ENCODE measurements around the gene KCNQ2. TPM values are rescaled to one million over a fixed set of nuclear protein-coding genes. Genes with fewer than 3 reads are reported as not detected.

Gene KCNQ2
- total and polyA plus RNA-seq, 12 donors: 0.69 to 81.6 (median 10.3) TPM; not detected in 3

- no peaks in the 10 kb centered on the region for H3K9me3 ChIP-seq (replicated peaks in 1 of 3)
- no peak overlapping the region for H3K27ac ChIP-seq
- no peak overlapping the region for H3K4me3 ChIP-seq
- 78 to 93% (median 85%) methylated on average over 5 to 11 of the region's 11 CpGs for WGBS, 4 donors
- H3K4me1 ChIP-seq (replicated peaks in 1 of 2): no peaks in the 10 kb centered on the region
- DNase-seq: no peak
- H3K27me3 ChIP-seq: peaks cover 16% of the 10 kb centered on the region
- TF ChIP-seq, protein P1, sequence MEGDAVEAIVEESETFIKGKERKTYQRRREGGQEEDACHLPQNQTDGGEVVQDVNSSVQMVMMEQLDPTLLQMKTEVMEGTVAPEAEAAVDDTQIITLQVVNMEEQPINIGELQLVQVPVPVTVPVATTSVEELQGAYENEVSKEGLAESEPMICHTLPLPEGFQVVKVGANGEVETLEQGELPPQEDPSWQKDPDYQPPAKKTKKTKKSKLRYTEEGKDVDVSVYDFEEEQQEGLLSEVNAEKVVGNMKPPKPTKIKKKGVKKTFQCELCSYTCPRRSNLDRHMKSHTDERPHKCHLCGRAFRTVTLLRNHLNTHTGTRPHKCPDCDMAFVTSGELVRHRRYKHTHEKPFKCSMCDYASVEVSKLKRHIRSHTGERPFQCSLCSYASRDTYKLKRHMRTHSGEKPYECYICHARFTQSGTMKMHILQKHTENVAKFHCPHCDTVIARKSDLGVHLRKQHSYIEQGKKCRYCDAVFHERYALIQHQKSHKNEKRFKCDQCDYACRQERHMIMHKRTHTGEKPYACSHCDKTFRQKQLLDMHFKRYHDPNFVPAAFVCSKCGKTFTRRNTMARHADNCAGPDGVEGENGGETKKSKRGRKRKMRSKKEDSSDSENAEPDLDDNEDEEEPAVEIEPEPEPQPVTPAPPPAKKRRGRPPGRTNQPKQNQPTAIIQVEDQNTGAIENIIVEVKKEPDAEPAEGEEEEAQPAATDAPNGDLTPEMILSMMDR (IDR thresholded peaks at IDR 0.05): no peak
- intact Hi-C loops (cut with DNase I): no loop called here
- no peaks in the 10 kb centered on the region for H3K36me3 ChIP-seq (replicated peaks in 1 of 2)
Observed at GRCh38 chr20:63379296-63379695, 93.2 kb downstream of the KCNQ2 start.

GRCh38 chr20:63378626-63379025 is 93.8 kb downstream of the KCNQ2 start:
- no peak for TF ChIP-seq POLR2A (IDR thresholded peaks at IDR 0.05)
- TF ChIP-seq, protein P1 (IDR thresholded peaks at IDR 0.05): no peak
- H3K36me3 ChIP-seq (replicated peaks in 1 of 2): no peaks in the 10 kb centered on the region
- no peak overlapping the region for H3K27ac ChIP-seq
- WGBS, 4 donors: 60 to 76% (median 72%) methylated on average over 8 to 12 of the region's 12 CpGs
- intact Hi-C loops (cut with DNase I): no loop called here
- no peak overlapping the region for H3K4me3 ChIP-seq
- H3K4me1 ChIP-seq (replicated peaks in 1 of 2): no peaks in the 10 kb centered on the region
- no peak for DNase-seq
- no peaks in the 10 kb centered on the region for H3K9me3 ChIP-seq (replicated peaks in 1 of 3)
- peaks cover 20% of the 10 kb centered on the region for H3K27me3 ChIP-seq

DNA sequence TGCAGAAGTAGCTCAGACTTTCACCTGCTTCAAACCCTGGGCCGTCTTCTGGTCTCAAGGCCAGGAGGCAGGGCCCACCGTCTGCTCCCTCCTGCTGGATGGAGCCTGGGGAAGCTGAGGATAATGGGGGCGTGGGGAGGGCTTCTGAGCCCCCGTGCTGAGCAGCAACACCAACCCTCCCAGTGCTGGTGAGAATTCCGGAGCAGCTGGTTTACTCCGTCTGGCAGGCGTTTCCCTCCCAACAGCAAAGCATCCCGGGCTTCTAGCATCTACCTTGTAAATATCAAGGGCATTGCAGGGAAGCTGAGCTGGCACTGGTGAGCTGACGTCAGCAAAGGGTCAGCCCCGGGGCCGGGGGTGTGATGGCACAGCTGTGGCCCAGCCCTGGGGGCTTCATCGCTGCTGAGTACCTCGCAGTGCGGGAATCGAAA is 94.5 kb downstream of the KCNQ2 start:
- TF ChIP-seq, protein P1 (IDR thresholded peaks at IDR 0.05): no peak
- TF ChIP-seq POLR2A (IDR thresholded peaks at IDR 0.05): no peak
- intact Hi-C loops (cut with DNase I): no loop called here
- Histone ChIP-seq H3K9me3 (replicated peaks in 1 of 3) (no peaks in the 10 kb centered on the region), H3K4me1 (replicated peaks in 1 of 2) (no peaks in the 10 kb centered on the region), H3K36me3 (replicated peaks in 1 of 2) (no peaks in the 10 kb centered on the region), H3K27me3 (peaks cover 19% of the 10 kb centered on the region), H3K4me3 (no peak overlapping the region), H3K27ac (no peak overlapping the region)
- DNase-seq: no peak
- 33 to 47% (median 37%) methylated on average over 11 to 15 of the region's 15 CpGs for WGBS, 4 donors

DNA sequence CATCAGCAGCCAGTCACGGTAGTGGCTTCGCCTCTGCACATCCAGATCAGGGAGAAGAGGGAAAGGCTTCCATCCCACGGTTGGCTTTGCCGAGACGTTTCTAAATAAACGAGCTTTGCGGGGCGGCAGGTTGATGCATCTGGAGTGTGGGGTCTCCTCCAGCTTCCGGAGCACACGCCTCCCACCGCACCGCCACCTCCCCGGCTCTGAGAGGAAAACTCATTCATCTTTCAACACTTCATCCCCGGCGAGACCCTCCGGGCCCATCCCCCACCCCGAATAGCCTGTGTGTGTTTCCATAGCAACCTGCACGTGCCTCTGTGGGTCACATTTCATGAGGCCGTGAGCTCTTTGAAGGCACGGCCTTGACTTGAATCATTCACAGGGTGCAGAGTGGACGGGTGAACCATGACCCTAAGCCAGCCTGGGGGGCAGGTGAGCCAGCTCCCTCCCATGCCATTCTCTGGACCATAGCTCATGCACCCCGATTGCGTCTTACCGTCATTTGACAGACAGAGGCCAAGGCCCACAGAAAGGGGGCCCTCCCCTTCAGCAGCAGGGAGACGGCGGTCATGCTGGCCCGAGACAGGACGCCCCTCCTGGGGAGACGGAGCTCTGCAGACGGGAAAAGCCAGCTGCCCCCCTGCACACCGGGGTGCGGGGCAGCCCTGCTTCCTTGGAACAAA is 95.1 kb downstream of the KCNQ2 start:
- no peak overlapping the region for H3K4me3 ChIP-seq
- DNase-seq: no peak
- H3K36me3 ChIP-seq (replicated peaks in 1 of 2): no peaks in the 10 kb centered on the region
- no peaks in the 10 kb centered on the region for H3K9me3 ChIP-seq (replicated peaks in 1 of 3)
- peaks cover 19% of the 10 kb centered on the region for H3K27me3 ChIP-seq
- TF ChIP-seq, protein P1 (IDR thresholded peaks at IDR 0.05): no peak
- no peak for TF ChIP-seq POLR2A (IDR thresholded peaks at IDR 0.05)
- 11 to 38% (median 22%) methylated on average over 20 to 32 of the region's 32 CpGs for WGBS, 4 donors
- intact Hi-C loops (cut with DNase I): no loop called here
- no peaks in the 10 kb centered on the region for H3K4me1 ChIP-seq (replicated peaks in 1 of 2)
- H3K27ac ChIP-seq: no peak overlapping the region

Data from adrenal gland (tissue), 12 donors.